T-helper 1 cell treated with Interleukin-12 subunit alpha and Interleukin-12 subunit beta and Interleukin-4 antibody, amounts not matched to agents 30 μg/mL and 1 μg/mL, for 36 hours (primary cell): Measurements from ENCODE around the gene GUK1.

Source experiments
- H3K27ac Mint-ChIP-seq: one replicate; pipeline ENCODE4 v1.8.0; 2021; ENCODE audit warnings: mild to moderate bottlenecking, mixed read lengths
- H3K27me3 Mint-ChIP-seq: one replicate; pipeline ENCODE4 v1.8.0; 2021; ENCODE audit warnings: low read depth, mixed read lengths
- H3K36me3 Mint-ChIP-seq: one replicate; pipeline ENCODE4 v1.8.0; 2021; ENCODE audit warnings: low read depth, mixed read lengths
- H3K4me1 Mint-ChIP-seq: one replicate; pipeline ENCODE4 v1.8.0; 2021; ENCODE audit warnings: low read depth, mixed read lengths
- H3K4me3 Mint-ChIP-seq: one replicate; pipeline ENCODE4 v1.8.0; 2021; ENCODE audit warnings: mild to moderate bottlenecking, moderate library complexity, mixed read lengths
- H3K9me3 Mint-ChIP-seq: one replicate; pipeline ENCODE4 v1.8.0; 2021; ENCODE audit warnings: mixed read lengths

The GUK1 gene

GRCh38 chr1:228156515-228156881, 16.4 kb downstream of the GUK1 start:
- H3K27me3 Mint-ChIP-seq, result no peaks in the 10 kb centered on the region
- H3K4me1 Mint-ChIP-seq, result peaks cover 2% of the 10 kb centered on the region
- H3K27ac Mint-ChIP-seq, result no peak overlapping the region
- no peaks in the 10 kb centered on the region for H3K36me3 Mint-ChIP-seq
- no peak overlapping the region for H3K4me3 Mint-ChIP-seq
- no peaks in the 10 kb centered on the region for H3K9me3 Mint-ChIP-seq

GRCh38 chr1:228156941-228157728, 17.1 kb downstream of the GUK1 start:
- Mint-ChIP-seq H3K27ac (no peak overlapping the region), H3K27me3 (no peaks in the 10 kb centered on the region)

GRCh38 chr1:228157729-228158126, 17.6 kb downstream of the GUK1 start:
- Mint-ChIP-seq H3K4me1 (peaks cover 2% of the 10 kb centered on the region), H3K27ac (no peak overlapping the region), H3K4me3 (no peak overlapping the region), H3K36me3 (no peaks in the 10 kb centered on the region), H3K27me3 (no peaks in the 10 kb centered on the region), H3K9me3 (no peaks in the 10 kb centered on the region)

More at GRCh38 chr1:228156941-228157728, 17.1 kb downstream of the GUK1 start:
- Mint-ChIP-seq H3K4me3 (no peak overlapping the region), H3K9me3 (no peaks in the 10 kb centered on the region), H3K4me1 (peaks cover 2% of the 10 kb centered on the region), H3K36me3 (no peaks in the 10 kb centered on the region)

- H3K27me3 Mint-ChIP-seq, result no peaks in the 10 kb centered on the region
- H3K36me3 Mint-ChIP-seq, result no peaks in the 10 kb centered on the region
- peaks cover 2% of the 10 kb centered on the region for H3K4me1 Mint-ChIP-seq
- H3K27ac Mint-ChIP-seq, result no peak overlapping the region
- no peak overlapping the region for H3K4me3 Mint-ChIP-seq
- H3K9me3 Mint-ChIP-seq, result no peaks in the 10 kb centered on the region
Measured at GRCh38 chr1:228158151-228159007, 18.3 kb downstream of the GUK1 start.

DNA sequence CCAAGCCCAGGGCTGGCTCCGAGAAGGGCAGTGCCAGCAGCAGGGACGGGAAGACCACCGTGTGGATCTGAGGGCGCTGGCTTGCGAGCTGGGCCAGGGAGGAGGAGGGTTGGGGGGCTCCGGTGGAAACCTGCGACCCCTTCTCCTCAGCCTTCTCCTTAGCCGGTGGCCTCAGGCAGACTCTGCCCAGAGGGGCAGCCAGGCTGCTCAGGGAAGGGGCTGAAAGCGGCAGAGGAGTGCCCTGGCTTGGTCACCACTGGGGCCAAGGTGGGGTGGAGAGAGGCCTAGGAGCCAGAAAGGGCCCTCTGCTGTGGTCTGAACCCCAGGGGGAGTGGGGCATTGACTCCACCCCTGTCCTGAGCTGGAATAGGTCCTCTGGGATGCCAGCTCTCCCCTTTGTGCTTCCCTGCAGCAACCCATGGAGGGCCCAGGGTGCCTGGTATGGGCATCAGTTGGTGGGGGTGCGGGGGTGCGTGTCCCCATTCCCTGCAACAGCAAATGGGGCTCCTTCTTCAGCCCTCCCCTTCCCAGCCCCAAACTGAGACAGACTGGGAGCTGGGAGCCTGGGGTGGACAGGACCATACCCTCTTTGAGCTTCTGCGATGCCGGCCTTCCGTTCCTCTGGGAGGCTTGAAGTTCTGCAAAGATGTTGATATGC, 19.1 kb downstream of the GUK1 start:
- Mint-ChIP-seq H3K27ac (no peak overlapping the region), H3K27me3 (no peaks in the 10 kb centered on the region), H3K36me3 (no peaks in the 10 kb centered on the region), H3K9me3 (no peaks in the 10 kb centered on the region), H3K4me3 (no peak overlapping the region), H3K4me1 (peaks cover 4% of the 10 kb centered on the region)

DNA sequence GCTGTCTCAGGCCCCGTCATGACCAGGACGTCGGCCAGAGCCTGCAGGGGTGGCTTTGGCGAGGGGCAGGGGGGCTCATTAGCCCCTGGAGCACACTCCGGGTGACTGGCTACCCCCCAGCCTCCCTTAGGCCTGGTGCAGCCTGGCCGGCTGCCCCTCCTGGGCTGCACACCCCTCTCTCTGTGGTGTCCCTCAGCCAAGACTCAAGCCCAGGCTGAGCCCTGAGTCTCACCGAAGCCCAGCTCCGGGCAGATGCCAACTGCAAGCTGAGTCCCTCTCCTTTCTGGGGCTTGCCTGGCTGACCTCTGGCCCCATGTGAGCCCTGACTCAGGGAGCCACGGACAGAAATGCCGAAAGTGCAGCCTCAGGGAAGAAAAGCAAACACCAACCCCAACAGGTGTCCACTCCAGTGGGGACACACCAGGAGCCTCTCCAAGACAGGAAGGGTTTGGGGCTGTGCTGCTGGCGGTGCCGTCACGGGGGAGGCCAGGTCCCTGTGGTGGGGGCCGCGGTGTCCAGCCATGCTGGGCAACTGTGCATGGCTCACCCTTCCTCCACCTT, 20.2 kb downstream of the GUK1 start:
- H3K4me3 Mint-ChIP-seq, result no peak overlapping the region
- H3K27me3 Mint-ChIP-seq, result no peaks in the 10 kb centered on the region
- no peaks in the 10 kb centered on the region for H3K9me3 Mint-ChIP-seq
- no peaks in the 10 kb centered on the region for H3K36me3 Mint-ChIP-seq
- H3K27ac Mint-ChIP-seq, result no peak overlapping the region
- H3K4me1 Mint-ChIP-seq, result peaks cover 8% of the 10 kb centered on the region

- Mint-ChIP-seq H3K4me1 (peaks cover 8% of the 10 kb centered on the region), H3K27ac (no peak overlapping the region), H3K36me3 (no peaks in the 10 kb centered on the region), H3K4me3 (no peak overlapping the region), H3K9me3 (no peaks in the 10 kb centered on the region), H3K27me3 (no peaks in the 10 kb centered on the region)
Measured at GRCh38 chr1:228161362-228161761, 21.3 kb downstream of the GUK1 start.

- Mint-ChIP-seq H3K36me3 (no peaks in the 10 kb centered on the region), H3K9me3 (no peaks in the 10 kb centered on the region), H3K27me3 (no peaks in the 10 kb centered on the region), H3K4me3 (no peak overlapping the region), H3K27ac (no peak overlapping the region), H3K4me1 (peaks cover 13% of the 10 kb centered on the region)
Measured at GRCh38 chr1:228161866-228162265, 21.8 kb downstream of the GUK1 start.

GRCh38 chr1:228162286-228163006, 22.4 kb downstream of the GUK1 start:
- no peaks in the 10 kb centered on the region for H3K9me3 Mint-ChIP-seq
- H3K27me3 Mint-ChIP-seq, result no peaks in the 10 kb centered on the region
- no peaks in the 10 kb centered on the region for H3K36me3 Mint-ChIP-seq
- H3K4me3 Mint-ChIP-seq, result no peak overlapping the region
- H3K27ac Mint-ChIP-seq, result no peak overlapping the region
- H3K4me1 Mint-ChIP-seq, result peaks cover 14% of the 10 kb centered on the region

DNA sequence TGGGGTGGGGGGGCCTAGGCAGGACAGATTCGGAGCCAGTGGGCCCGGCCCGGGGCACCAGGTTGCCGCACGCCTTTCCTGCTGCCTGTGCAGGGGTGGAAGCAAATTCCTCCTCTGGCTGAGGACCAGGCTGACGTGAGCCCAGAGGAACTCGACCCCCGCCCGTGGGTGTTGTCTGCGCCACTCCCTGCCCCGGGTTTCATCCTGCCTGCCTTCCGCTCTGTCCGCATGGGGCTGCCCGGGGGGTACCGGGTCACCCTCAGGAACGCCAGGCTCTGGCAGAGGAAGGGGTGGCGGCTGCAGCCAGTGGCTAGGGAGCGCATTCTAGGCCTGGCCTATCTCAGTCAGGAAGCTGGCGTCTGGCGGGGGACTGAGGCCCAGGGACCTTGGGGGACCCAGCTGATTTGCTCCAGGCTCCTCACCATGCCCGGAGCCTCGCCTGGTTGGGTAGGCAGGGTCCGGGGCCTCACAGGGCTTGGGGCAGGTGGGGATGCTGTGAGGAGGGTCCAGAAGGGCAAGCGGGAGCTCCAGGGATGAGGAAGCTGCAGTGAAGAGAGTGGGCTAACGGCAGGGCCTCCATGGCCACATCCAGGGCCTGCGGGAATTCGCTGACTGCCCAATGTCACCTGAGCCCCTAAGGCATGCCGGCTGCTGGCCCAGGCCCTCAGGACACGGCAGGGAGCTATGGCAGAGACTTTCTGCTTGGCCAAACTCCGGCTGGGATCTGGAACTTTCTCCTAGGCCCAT, 23.1 kb downstream of the GUK1 start:
- Mint-ChIP-seq H3K9me3 (no peaks in the 10 kb centered on the region), H3K27ac (no peak overlapping the region), H3K4me1 (peaks cover 19% of the 10 kb centered on the region), H3K36me3 (no peaks in the 10 kb centered on the region), H3K27me3 (no peaks in the 10 kb centered on the region), H3K4me3 (no peak overlapping the region)

- no peaks in the 10 kb centered on the region for H3K36me3 Mint-ChIP-seq
- H3K4me3 Mint-ChIP-seq, result peak overlapping the region; percentile 71
- H3K27ac Mint-ChIP-seq, result peak overlapping the region; percentile 71
- H3K27me3 Mint-ChIP-seq, result no peaks in the 10 kb centered on the region
- peaks cover 19% of the 10 kb centered on the region for H3K4me1 Mint-ChIP-seq
- H3K9me3 Mint-ChIP-seq, result no peaks in the 10 kb centered on the region
Measured at GRCh38 chr1:228163776-228164519, 23.9 kb downstream of the GUK1 start.

DNA sequence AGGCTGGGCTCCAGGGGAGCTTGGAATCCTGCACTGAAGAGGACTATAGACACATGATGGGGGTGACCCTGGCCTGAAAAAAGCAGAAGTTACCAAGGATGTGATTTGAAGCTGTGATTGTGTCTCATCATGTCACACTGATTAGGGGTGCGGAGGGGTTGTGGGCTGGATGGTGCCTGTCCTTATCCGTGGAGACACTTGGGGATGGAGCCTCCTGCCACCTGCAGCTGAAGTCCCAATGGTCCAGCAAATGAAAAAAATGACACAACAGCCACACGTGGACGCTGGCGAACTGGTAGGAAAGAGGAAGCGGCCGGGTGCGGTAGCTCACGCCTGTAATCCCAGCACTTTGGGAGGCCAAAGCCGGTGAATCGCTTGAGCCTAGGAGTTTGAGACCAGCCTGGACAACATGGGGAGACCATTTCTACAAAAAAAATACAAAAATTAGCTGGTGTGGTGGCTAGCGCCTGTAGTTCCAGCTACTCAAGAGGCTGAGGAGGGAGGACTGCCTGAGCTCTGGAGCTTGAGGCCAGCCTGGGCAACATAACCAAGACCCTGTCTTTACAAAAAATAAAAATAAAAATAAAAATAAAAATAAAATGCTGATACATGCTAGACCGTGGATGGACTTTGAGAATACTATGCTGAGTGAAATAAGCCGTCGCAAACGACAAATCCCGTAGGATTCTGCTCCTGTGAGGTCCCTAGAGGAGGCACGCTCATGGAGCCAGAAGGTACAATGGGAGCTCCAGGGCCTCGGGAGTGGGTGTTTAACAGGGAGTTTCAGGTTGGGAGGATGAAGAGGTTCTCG, 24.7 kb downstream of the GUK1 start:
- H3K4me3 Mint-ChIP-seq, result peak overlapping the region; percentile 93
- no peaks in the 10 kb centered on the region for H3K36me3 Mint-ChIP-seq
- H3K27ac Mint-ChIP-seq, result peak overlapping the region; percentile 97
- peaks cover 23% of the 10 kb centered on the region for H3K4me1 Mint-ChIP-seq
- no peaks in the 10 kb centered on the region for H3K27me3 Mint-ChIP-seq
- no peaks in the 10 kb centered on the region for H3K9me3 Mint-ChIP-seq
